ENCODE results near the gene RAD51B. TPM values are rescaled to one million over a fixed set of nuclear protein-coding genes. Genes with fewer than 3 reads are reported as not detected.

The RAD51B gene
- total RNA-seq, 1 experiment from 2014 or later, result 14.2 TPM

DNA sequence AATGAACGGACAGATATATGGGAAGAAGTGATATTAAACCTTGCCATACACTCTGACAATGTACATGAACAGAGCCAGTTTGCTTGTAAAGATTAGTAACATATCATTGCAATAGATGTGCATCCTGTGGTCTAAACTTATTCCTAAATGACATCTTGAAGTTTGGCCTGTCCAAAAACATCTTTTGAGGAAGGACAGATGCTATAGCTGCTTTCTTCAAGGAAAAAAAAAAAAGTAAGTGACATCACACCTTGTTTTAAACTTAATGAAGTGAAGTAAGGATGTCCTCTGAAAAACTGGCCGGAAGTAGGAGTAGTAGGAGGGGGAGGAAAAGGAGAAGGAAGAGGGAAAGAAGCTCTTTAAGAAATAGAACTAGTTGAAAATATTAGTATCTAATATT lies 132.8 kb downstream of the RAD51B start (continued):
- TF ChIP-seq OVOL2 (CRISPR knock-in tag; IDR thresholded peaks at IDR 0.05; ENCODE audit: borderline replicate concordance), result no peak
- TF ChIP-seq, protein P1, sequence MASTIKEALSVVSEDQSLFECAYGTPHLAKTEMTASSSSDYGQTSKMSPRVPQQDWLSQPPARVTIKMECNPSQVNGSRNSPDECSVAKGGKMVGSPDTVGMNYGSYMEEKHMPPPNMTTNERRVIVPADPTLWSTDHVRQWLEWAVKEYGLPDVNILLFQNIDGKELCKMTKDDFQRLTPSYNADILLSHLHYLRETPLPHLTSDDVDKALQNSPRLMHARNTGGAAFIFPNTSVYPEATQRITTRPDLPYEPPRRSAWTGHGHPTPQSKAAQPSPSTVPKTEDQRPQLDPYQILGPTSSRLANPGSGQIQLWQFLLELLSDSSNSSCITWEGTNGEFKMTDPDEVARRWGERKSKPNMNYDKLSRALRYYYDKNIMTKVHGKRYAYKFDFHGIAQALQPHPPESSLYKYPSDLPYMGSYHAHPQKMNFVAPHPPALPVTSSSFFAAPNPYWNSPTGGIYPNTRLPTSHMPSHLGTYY (CRISPR knock-in tag; IDR thresholded peaks at IDR 0.05), result no peak

DNA sequence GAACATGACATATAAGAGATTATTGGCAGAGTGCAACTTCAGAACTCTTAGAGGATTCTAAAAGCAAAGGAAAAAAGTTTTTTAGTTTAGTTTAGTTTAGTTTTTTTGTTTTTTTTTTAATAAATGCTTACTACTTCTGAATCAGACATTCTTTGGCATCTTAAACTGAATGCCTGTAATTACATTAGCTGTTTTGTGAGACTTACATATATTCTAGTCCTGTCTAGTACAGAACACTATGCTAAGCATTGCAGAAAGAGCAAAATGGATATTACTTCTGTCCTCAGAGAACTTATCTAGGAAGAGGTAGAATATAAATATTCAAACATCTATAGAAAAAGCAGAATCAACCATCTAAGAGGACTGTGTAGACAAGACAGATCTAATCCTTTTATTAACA lies 133.2 kb downstream of the RAD51B start:
- ATAC-seq, result no peak
- H3K27me3 Mint-ChIP-seq (ENCODE audit: low read depth), result no peaks in the 10 kb centered on the region
- TF ChIP-seq, protein P2, sequence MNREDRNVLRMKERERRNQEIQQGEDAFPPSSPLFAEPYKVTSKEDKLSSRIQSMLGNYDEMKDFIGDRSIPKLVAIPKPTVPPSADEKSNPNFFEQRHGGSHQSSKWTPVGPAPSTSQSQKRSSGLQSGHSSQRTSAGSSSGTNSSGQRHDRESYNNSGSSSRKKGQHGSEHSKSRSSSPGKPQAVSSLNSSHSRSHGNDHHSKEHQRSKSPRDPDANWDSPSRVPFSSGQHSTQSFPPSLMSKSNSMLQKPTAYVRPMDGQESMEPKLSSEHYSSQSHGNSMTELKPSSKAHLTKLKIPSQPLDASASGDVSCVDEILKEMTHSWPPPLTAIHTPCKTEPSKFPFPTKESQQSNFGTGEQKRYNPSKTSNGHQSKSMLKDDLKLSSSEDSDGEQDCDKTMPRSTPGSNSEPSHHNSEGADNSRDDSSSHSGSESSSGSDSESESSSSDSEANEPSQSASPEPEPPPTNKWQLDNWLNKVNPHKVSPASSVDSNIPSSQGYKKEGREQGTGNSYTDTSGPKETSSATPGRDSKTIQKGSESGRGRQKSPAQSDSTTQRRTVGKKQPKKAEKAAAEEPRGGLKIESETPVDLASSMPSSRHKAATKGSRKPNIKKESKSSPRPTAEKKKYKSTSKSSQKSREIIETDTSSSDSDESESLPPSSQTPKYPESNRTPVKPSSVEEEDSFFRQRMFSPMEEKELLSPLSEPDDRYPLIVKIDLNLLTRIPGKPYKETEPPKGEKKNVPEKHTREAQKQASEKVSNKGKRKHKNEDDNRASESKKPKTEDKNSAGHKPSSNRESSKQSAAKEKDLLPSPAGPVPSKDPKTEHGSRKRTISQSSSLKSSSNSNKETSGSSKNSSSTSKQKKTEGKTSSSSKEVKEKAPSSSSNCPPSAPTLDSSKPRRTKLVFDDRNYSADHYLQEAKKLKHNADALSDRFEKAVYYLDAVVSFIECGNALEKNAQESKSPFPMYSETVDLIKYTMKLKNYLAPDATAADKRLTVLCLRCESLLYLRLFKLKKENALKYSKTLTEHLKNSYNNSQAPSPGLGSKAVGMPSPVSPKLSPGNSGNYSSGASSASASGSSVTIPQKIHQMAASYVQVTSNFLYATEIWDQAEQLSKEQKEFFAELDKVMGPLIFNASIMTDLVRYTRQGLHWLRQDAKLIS (CRISPR knock-in tag; IDR thresholded peaks at IDR 0.05; ENCODE audit: borderline replicate concordance), result no peak
- TF ChIP-seq, protein P3, sequence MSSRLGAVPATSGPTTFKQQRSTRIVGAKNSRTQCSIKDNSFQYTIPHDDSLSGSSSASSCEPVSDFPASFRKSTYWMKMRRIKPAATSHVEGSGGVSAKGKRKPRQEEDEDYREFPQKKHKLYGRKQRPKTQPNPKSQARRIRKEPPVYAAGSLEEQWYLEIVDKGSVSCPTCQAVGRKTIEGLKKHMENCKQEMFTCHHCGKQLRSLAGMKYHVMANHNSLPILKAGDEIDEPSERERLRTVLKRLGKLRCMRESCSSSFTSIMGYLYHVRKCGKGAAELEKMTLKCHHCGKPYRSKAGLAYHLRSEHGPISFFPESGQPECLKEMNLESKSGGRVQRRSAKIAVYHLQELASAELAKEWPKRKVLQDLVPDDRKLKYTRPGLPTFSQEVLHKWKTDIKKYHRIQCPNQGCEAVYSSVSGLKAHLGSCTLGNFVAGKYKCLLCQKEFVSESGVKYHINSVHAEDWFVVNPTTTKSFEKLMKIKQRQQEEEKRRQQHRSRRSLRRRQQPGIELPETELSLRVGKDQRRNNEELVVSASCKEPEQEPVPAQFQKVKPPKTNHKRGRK (CRISPR knock-in tag; IDR thresholded peaks at IDR 0.05; ENCODE audit: borderline replicate concordance), result no peak
- no peak for TF ChIP-seq TCF7 (CRISPR knock-in tag; IDR thresholded peaks at IDR 0.05; ENCODE audit: low read depth)
- TF ChIP-seq, protein P4, sequence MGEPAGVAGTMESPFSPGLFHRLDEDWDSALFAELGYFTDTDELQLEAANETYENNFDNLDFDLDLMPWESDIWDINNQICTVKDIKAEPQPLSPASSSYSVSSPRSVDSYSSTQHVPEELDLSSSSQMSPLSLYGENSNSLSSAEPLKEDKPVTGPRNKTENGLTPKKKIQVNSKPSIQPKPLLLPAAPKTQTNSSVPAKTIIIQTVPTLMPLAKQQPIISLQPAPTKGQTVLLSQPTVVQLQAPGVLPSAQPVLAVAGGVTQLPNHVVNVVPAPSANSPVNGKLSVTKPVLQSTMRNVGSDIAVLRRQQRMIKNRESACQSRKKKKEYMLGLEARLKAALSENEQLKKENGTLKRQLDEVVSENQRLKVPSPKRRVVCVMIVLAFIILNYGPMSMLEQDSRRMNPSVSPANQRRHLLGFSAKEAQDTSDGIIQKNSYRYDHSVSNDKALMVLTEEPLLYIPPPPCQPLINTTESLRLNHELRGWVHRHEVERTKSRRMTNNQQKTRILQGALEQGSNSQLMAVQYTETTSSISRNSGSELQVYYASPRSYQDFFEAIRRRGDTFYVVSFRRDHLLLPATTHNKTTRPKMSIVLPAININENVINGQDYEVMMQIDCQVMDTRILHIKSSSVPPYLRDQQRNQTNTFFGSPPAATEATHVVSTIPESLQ (CRISPR knock-in tag; IDR thresholded peaks at IDR 0.05), result no peak
- no peak for TF ChIP-seq SP1 (CRISPR knock-in tag; conservative IDR thresholded peaks at IDR 0.05)
- no peak for TF ChIP-seq FOXK1 (CRISPR knock-in tag; IDR thresholded peaks at IDR 0.05)
- no peak for TF ChIP-seq SMAD3 (CRISPR knock-in tag; IDR thresholded peaks at IDR 0.05; ENCODE audit: borderline replicate concordance)
- TF ChIP-seq ZNF396 (CRISPR knock-in tag; IDR thresholded peaks at IDR 0.05; ENCODE audit: borderline replicate concordance), result no peak
- TF ChIP-seq, protein P5, sequence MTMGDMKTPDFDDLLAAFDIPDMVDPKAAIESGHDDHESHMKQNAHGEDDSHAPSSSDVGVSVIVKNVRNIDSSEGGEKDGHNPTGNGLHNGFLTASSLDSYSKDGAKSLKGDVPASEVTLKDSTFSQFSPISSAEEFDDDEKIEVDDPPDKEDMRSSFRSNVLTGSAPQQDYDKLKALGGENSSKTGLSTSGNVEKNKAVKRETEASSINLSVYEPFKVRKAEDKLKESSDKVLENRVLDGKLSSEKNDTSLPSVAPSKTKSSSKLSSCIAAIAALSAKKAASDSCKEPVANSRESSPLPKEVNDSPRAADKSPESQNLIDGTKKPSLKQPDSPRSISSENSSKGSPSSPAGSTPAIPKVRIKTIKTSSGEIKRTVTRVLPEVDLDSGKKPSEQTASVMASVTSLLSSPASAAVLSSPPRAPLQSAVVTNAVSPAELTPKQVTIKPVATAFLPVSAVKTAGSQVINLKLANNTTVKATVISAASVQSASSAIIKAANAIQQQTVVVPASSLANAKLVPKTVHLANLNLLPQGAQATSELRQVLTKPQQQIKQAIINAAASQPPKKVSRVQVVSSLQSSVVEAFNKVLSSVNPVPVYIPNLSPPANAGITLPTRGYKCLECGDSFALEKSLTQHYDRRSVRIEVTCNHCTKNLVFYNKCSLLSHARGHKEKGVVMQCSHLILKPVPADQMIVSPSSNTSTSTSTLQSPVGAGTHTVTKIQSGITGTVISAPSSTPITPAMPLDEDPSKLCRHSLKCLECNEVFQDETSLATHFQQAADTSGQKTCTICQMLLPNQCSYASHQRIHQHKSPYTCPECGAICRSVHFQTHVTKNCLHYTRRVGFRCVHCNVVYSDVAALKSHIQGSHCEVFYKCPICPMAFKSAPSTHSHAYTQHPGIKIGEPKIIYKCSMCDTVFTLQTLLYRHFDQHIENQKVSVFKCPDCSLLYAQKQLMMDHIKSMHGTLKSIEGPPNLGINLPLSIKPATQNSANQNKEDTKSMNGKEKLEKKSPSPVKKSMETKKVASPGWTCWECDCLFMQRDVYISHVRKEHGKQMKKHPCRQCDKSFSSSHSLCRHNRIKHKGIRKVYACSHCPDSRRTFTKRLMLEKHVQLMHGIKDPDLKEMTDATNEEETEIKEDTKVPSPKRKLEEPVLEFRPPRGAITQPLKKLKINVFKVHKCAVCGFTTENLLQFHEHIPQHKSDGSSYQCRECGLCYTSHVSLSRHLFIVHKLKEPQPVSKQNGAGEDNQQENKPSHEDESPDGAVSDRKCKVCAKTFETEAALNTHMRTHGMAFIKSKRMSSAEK (CRISPR knock-in tag; IDR thresholded peaks at IDR 0.05; ENCODE audit: borderline replicate concordance), result no peak
- no peak for TF ChIP-seq ZBTB21 (CRISPR knock-in tag; IDR thresholded peaks at IDR 0.05; ENCODE audit: borderline replicate concordance)
- TF ChIP-seq, protein P6, sequence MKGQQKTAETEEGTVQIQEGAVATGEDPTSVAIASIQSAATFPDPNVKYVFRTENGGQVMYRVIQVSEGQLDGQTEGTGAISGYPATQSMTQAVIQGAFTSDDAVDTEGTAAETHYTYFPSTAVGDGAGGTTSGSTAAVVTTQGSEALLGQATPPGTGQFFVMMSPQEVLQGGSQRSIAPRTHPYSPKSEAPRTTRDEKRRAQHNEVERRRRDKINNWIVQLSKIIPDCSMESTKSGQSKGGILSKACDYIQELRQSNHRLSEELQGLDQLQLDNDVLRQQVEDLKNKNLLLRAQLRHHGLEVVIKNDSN (CRISPR knock-in tag; IDR thresholded peaks at IDR 0.05), result no peak
- TF ChIP-seq, protein P7, sequence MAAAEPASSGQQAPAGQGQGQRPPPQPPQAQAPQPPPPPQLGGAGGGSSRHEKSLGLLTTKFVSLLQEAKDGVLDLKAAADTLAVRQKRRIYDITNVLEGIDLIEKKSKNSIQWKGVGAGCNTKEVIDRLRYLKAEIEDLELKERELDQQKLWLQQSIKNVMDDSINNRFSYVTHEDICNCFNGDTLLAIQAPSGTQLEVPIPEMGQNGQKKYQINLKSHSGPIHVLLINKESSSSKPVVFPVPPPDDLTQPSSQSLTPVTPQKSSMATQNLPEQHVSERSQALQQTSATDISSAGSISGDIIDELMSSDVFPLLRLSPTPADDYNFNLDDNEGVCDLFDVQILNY (CRISPR knock-in tag; IDR thresholded peaks at IDR 0.05), result no peak
- no peak for TF ChIP-seq ESRRA (CRISPR knock-in tag; IDR thresholded peaks at IDR 0.05; ENCODE audit: borderline replicate concordance)
- TF ChIP-seq, protein P8, sequence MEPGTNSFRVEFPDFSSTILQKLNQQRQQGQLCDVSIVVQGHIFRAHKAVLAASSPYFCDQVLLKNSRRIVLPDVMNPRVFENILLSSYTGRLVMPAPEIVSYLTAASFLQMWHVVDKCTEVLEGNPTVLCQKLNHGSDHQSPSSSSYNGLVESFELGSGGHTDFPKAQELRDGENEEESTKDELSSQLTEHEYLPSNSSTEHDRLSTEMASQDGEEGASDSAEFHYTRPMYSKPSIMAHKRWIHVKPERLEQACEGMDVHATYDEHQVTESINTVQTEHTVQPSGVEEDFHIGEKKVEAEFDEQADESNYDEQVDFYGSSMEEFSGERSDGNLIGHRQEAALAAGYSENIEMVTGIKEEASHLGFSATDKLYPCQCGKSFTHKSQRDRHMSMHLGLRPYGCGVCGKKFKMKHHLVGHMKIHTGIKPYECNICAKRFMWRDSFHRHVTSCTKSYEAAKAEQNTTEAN (CRISPR knock-in tag; IDR thresholded peaks at IDR 0.05), result no peak
- TF ChIP-seq, protein P9, sequence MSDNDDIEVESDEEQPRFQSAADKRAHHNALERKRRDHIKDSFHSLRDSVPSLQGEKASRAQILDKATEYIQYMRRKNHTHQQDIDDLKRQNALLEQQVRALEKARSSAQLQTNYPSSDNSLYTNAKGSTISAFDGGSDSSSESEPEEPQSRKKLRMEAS (CRISPR knock-in tag; IDR thresholded peaks at IDR 0.05), result no peak

More for the DNA sequence above, 133.2 kb downstream of the RAD51B start:
- CTCF ChIA-PET, result interaction anchor here (0.7 kb wide), 1 partner anchor 865 kb away, joined by 3 read pairs; no protein-coding TSS in a partner anchor
- POLR2A ChIA-PET, result no interaction called here
- Mint-ChIP-seq H3K9me3 (peaks cover 20% of the 10 kb centered on the region), H3K36me3 (peaks cover 20% of the 10 kb centered on the region), H3K27ac (no peak overlapping the region), H3K4me3 (no peak overlapping the region), H3K4me1 (no peaks in the 10 kb centered on the region)
- DNase-seq (ENCODE audit: low spot score), result no peak
